NT2/D1 (cell line): Measurements from ENCODE around the gene PNPO.

Source experiments
- DNase-seq: peaks from one replicate; pipeline ENCODE4 v3.0.0-alpha.2; 2011; ENCODE audit warnings: low read depth, low spot score
- H3K27me3 ChIP-seq: 2 replicates; pipeline ENCODE4 v1.6.0; 2011; ENCODE audit warnings: mild to moderate bottlenecking; ENCODE audit not compliant: insufficient read length, insufficient read depth
- H3K36me3 ChIP-seq: 2 replicates; pipeline ENCODE4 v1.6.1; 2011; ENCODE audit warnings: mild to moderate bottlenecking, low read length, mixed read lengths; ENCODE audit not compliant: insufficient read depth, insufficient read length
- H3K4me1 ChIP-seq: 2 replicates; pipeline ENCODE4 v1.5.1; 2011; ENCODE audit not compliant: insufficient read depth, insufficient read length
- H3K4me3 ChIP-seq: 2 replicates; pipeline ENCODE4 v1.5.1; 2011; ENCODE audit warnings: low read depth; ENCODE audit not compliant: insufficient read length
- H3K9ac ChIP-seq: 2 replicates; pipeline ENCODE4 v1.6.0; 2011; ENCODE audit warnings: low read depth; ENCODE audit not compliant: insufficient read length
- H3K9me3 ChIP-seq: 2 replicates; pipeline ENCODE4 v1.5.1; 2011; ENCODE audit warnings: mild to moderate bottlenecking, low read length; ENCODE audit not compliant: insufficient read depth
- SUZ12 ChIP-seq: IDR thresholded peaks from 2 replicates; pipeline ENCODE4 v1.6.1; 2011; ENCODE audit not compliant: insufficient read length, insufficient read depth; ENCODE audit errors: extremely low read depth
- YY1 ChIP-seq: IDR thresholded peaks from 2 replicates; pipeline ENCODE4 v1.6.1; 2011; ENCODE audit not compliant: insufficient read length, insufficient read depth
- ZNF274 ChIP-seq: IDR thresholded peaks from 2 replicates; pipeline ENCODE4 v1.6.1; 2011; ENCODE audit warnings: mild to moderate bottlenecking, low read depth, low read length

The PNPO gene

GRCh38 chr17:47998044-47998443 is 56.7 kb downstream of the PNPO start:
- H3K9ac ChIP-seq, result no peak overlapping the region
- H3K27me3 ChIP-seq, result no peaks in the 10 kb centered on the region
- no peak overlapping the region for H3K4me3 ChIP-seq
- H3K36me3 ChIP-seq, result no peaks in the 10 kb centered on the region
- TF ChIP-seq ZNF274 (no peak), SUZ12 (no peak), YY1 (no peak)
- DNase-seq, result no peak
- H3K9me3 ChIP-seq, result no peaks in the 10 kb centered on the region
- peaks cover 34% of the 10 kb centered on the region for H3K4me1 ChIP-seq
